ENCODE results near the gene MAML3.

The MAML3 gene

DNA sequence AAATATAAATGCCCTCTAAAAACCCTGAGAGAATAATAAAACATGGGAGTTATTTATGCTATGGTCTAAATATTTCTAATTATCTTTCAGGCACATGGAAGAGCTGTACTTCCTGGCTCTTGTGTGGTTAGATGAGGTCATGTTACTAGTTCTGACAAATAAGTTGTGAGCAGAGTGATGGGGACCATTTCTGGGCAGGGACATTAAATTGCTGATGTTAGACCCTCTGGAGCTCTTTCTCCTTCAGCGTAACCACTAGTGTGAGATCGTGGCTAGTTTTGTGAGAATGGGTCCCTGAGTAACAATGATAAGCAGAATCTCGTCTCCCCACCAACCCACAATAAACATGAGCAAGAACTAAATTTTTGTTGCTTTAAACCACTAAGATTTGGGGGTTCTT lies 108.0 kb downstream of the MAML3 start:
- no peak for DNase-seq (ENCODE audit: low read depth)

DNA sequence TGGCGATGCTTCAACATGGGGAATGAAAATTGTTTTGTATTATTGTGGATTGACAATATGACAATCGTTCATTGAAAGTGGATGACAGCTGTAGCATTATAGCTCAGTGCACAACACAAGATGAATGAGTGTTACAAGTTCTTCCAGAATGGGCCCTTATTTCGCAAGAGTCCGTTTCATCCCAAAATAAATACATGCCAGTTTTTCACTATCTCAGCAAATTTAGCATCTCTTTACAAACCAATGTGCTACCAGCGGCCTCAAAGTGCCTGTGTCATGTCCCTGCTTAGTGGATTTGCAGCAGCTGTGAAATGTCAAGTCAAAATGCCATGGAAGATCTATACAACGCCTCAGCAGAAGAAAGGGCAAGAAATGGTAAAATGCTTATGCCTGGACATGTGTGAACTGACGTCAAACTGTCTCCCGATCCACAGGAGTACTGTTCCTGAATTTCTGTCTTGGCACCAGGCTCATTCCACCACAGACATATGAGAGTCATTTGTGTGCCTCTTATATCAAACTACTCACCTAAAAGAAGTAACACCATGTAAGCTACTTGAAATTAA lies 109.6 kb downstream of the MAML3 start:
- DNase-seq (ENCODE audit: low read depth) = no peak

DNA sequence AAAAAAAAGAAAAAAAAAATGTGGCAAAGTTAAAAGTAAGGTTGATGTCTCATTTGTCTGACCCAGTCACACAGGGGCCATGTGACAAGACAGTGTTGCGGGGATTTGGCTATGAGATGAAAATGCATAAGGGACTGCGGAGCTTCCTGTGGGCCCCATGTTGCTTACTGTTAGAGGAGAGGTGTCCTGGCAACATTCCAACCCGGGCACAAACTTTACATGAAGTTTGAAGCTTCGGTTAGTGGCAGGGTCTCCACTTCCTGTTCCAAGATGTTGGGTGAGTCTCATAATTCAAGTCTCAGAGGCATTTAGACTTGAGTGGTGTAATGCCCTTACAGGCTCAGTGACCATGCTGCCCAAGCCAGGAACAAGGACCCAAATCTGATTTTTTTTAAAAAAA lies 111.3 kb downstream of the MAML3 start:
- no peak for DNase-seq (ENCODE audit: low read depth)

DNA sequence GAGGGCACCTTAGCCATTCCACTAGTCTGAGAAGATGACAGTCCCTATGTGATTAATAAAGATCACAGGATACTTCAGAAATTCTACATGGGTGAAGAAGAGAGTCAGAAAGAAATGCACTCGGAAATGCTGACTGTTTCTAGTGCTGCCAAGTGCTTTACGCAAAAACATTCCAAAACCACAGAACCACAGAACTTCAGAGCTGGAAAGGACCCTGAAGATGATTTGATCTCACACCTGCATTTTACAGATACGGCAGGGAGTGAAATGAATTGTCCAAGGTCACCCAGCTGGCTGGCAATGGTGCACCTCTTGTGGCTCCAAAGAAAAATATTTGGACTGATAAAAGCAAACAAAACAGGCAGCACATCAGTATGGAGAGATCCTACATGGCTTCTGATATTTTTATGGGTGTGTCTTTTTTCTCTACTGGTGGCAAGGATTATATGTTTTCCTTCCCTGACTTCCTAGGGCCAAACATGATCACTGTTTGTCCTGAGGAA lies 115.9 kb downstream of the MAML3 start:
- DNase-seq (ENCODE audit: low read depth) = no peak

DNA sequence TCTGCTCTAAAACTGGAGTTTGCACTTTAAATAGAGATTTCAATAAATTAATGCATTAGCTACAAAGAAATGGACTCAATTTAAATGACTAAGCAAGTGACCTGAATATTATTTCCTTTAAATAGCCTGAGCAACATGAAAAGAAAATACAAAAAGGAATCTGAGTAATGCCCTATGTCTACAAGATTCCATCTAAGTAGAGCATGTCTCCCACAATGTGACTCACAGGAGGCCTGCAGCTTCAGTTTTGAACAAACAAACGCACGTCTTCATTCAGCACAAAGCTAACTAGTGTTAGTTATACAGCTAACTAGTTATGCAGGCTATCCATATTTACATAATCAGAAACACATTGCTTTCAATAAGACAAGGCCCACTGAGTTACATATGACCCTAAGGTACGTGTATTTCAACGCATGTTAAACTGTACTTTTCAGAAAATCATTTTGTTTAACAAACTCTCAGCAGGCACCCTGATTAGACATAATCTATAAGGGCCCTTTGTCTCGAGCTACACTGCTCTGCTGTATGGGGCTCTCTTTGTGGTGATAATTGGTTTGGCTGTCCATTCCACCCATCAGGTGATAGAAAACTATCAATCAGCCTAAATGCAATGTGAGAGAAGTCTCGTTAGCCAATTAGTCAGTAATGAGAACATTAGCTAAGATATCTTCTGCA lies 116.5 kb downstream of the MAML3 start:
- peak; percentile 56 for DNase-seq (ENCODE audit: low read depth)

DNA sequence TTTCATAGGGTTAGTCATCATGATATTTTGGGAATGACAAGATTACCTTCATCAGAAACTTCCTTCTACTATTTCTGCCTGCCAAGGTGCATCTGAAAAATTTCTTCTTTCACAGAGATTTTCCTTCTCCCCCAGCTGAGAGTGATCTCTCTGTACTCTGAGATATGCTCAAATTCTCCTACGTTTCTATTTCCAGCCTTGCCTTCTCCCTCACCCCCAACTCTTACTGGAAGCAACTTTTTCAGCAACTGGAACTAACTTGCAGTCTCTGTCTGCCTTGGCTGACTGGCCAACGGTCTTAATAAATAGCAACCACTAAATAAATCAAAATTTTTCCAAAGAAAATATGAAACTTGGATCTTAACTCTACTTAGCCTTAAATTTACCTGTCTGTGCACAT lies 122.3 kb downstream of the MAML3 start:
- no peak for DNase-seq (ENCODE audit: low read depth)

DNA sequence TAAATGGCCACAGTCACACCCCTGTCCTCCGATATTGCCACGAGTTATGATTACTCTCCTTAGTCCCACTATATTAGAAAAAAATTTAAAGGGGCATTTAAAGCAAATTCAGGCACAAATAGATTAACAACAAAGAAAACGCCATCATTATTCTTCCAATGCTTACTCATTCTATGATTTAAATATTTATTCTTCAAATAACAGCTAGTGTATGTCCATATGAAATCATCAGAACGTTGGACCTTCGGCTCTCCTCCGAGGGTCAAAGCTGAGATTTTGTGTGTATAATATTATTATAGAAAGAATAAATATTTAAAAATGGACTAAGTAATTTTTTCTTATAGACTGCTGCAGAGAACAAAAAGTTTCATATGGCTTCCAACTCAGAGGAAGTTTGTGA lies 122.9 kb downstream of the MAML3 start:
- DNase-seq (ENCODE audit: low read depth) = no peak

DNA sequence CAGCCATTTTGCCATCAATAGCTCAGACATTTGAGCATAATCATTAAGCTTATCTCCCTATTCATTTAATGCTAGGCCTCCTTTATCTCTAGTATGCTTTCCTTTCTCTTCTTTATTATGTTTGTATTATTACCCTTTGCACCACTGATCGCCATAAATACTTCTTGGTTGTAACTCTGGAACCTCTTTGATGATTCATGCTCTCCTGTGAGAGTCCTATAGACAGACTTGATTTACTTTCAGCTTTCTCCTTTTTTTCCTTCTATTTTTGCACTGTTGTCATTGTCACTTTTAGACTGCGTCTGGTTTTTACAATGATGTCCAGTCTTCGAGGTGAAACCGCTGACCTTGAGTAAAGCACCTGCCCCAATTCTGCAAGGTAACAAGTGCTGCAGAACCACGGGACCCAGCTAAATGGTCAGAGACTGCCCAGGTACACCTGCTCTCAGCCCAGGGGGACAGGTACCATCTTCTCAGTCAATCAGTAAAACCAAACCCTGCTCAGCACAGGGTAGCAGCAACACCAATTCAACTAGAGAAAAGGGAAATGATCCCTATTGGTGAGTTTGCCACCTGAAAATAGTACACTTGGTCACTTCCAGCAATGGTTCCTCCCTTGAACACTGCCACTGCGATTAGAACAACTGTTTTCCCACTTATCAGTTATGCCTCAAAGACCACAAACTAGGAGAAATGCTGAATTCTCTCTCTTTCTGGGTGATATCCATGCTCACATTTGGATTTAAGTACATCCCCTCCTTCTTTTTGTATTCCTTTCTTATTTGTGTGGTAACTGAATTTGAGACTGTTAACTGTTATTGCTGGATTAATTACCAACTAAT lies 125.1 kb downstream of the MAML3 start:
- DNase-seq (ENCODE audit: low read depth) = no peak

DNA sequence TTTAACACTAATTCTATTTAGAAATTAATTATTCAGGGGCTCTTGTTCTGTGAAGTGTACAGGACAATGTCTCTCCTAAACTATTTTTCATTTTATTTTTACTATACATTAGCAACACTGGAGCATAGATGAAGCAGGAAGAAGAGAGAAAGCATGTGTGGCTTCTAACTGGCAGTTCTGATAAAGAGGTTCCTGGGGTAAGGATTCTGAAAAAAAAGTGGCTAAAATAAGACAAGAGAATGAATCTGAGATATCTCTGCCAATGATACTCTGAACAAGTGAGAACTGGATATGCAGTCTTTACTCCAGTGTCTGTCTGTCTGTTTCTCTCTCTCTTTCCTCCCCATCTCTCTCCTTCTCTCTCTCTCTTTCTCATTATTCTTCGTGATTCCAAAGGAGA lies 125.9 kb downstream of the MAML3 start:
- DNase-seq (ENCODE audit: low read depth) = no peak

DNA sequence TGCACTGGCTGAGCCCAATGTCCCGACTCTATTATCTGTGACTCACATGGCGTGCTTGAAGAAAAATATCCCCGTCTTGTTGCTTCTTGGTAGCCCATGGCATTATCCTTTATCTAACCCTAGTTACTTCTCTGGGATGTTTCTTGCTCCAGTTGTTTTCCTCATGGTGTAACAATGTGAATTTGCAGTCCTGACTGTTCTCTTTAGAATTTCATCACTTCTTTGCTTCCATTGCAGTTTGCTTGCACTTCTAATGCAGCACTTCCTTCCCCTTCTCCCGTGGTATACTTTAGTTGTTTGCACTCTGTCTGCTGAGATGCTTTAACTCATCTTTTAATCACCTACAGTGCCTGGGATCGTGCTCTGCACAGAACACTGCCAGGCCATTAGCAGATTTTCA lies 126.9 kb downstream of the MAML3 start:
- no peak for DNase-seq (ENCODE audit: low read depth)

DNA sequence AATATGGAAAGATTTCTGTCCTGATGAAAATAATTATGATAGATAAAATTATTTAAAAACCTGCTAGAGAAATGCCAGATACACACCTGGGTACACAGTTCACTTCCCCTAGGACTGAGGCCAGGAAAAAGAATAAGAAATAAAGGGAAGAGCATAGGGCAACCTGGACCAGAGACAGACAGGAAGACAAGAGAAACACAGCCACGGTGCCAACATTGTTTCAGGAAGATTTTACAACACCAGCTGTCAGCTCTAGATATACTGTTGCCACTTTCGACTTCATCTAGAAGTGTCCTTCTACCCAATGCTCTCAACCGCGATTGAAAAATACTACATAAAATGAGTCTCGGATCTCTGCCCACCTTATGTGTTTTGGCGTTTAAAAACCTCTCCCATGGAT lies 128.5 kb downstream of the MAML3 start:
- no peak for DNase-seq (ENCODE audit: low read depth)

DNA sequence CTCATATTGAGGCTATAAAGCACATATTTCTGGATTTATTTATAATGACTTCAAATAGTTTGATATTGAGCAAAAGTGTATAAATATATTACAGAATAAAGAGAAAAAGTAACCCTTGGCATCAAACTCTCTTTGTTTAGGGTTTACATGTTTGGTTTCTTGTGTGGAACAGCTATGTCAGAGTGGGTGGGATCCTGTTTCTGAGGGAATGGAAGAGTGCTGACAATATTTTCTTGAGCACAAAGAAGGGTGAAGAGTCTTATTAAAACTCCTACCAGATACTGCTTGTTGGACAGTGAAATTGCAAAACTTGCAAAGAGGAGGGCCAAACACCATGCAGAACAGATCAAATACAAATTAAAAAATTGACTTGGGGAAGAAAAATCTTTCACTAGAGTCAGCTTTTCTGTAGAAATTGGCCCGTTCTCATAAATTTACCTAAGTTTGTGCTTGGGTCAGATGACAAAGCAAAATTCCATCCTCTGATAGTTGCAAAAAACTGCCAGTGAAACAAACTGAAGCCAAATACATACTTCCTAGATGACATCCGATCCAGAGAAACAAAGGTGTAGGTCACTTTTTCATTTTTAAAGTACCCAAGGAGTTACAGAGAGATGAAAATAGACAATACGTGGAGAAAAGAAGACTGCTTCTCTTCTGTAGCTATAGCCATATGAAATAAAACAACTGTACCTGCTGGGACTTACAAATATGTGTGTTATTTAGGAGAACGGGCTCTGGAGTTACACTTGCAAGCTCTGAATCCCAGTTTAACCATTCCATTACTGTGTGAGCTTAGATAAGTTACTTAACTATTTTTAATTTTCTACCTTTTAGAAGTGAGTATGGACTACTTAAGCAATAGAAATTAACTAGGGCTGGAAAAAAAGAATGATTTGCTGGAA lies 133.3 kb downstream of the MAML3 start:
- DNase-seq (ENCODE audit: low read depth) = no peak

DNA sequence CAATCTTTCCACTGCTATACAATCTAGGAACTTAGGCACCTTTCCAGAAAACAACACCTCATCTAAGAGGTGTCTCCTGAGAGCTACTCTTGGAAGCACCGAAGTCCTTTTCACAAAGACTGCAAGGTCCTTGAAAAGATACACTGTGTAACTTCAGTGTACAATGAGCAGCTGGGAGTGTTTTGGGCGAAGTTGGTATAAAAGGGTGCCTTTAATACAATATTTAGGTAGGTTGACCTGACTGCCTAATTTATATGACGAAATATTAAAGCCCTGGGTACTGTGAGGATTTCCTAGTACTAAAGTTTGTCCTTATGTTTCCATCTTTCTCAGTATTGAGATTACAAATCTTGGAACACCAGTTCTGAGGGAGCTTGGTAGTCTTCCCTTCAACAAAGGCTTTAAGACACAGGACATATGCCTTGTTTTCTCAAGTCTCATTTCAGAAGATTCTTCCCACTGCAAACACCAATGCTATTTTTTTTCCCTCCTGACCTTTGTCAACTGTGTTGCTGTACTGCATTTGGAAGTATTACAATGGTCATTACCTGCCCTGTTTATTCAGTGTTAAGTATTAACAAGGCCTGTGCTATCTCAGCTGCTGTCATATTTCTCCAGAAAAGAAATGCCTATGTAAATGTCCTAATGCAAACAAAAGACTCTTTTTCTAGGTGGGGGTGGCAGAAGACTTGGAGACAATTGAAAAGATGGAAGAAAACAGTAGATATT lies 134.2 kb downstream of the MAML3 start:
- DNase-seq (ENCODE audit: low read depth) = no peak

DNA sequence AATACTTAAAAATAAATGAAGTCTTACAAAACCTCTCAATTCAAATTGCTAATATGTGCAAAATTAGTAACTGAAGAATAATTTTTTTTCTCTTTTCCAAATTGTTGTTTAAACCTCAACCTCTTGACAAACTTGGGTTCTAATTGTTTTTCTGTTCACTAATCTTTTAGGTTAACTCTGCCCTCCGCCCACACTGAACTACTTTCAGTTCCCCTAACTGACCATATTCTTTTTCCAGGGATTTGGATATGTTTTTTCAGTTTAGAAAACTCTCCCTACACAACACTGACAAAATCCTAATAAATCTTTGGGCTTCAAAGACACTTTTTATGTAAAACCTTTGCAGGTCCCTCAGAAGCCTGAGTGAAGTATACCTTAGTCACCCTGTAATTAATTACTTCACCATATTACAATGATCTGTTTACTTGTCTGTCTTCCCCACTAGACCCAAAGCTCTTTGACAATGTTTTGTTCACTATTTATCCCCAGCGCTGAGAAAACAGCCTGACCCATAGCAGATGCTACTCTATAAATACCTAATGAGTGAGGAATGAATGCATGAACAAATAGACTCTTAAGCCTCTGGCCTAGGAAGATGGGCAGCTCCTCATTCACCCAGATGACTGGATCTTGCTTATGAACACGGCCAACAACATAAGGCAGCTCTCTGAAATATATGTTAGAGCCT lies 134.9 kb downstream of the MAML3 start:
- no peak for DNase-seq (ENCODE audit: low read depth)

DNA sequence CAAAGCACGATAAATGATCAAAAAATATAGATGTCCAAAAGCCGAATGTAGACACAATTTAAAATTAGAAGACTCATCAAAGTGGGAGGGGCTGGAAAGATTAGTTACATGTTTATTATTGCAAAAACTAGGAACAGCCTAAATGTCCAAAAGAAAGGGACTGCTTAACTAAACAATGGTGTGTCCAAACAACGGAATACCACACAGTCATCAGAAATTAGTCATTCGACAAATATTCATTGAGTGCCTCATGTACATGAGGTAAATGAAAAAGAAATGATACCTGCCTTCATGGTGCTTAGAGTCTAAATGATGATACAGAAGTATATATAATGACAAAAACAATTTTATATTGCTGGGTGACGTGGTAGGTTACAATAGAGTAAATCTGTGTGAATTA lies 139.7 kb downstream of the MAML3 start:
- no peak for DNase-seq (ENCODE audit: low read depth)

DNA sequence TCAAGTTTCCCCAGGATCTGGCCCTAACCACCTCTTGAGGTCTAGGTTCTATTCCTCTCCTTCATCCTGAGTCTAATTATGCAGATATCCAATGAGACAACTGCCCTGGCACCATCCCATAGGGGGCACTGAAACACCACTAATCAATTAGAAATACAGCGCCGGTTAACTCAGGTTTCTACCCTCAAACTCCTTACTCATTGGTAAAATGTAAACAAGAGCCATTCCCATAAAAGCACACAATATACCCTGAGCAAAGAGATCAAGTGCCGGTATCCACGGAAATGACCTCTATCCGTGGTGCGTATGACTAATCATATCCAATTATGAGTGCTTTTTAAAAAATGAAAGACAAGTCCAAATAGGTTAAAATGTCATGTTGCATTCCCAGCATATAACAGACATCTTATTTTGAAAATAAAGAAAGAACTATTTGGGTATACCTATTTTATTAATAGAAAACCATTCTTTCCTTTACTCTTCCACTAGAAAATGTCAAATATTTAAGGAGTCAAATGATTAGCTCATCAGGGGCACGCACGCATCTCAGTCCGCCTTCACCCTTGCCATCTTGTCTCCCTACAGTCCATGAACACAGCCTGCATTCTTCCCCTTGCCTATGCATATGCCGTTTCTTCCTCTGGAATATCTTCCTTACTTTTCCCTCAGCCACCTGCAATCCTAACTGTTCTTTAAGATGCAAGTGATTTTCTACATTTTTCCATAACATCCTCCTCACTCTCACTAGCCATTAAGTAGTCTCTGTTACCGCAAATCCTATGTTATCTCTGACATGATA lies 141.1 kb downstream of the MAML3 start:
- DNase-seq (ENCODE audit: low read depth) = no peak

DNA sequence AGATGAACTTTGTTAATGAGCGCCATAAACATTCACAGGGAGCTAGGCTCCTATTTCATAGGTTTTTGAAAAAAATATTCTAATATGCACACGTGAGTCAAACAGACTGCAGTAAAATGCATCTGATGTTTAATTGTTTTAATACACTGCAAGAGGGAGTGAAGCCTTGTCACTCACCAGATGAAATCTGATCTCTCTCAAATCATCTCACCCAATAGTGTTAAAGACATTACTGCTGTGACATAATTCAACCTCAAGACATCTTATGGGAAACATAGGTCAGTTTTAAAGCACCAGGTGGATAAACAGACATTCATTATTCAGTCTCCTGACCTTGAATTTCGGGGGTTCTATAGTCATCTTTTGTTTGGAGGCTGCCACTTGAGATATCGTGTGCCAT lies 148.3 kb downstream of the MAML3 start:
- no peak for DNase-seq (ENCODE audit: low read depth)

DNA sequence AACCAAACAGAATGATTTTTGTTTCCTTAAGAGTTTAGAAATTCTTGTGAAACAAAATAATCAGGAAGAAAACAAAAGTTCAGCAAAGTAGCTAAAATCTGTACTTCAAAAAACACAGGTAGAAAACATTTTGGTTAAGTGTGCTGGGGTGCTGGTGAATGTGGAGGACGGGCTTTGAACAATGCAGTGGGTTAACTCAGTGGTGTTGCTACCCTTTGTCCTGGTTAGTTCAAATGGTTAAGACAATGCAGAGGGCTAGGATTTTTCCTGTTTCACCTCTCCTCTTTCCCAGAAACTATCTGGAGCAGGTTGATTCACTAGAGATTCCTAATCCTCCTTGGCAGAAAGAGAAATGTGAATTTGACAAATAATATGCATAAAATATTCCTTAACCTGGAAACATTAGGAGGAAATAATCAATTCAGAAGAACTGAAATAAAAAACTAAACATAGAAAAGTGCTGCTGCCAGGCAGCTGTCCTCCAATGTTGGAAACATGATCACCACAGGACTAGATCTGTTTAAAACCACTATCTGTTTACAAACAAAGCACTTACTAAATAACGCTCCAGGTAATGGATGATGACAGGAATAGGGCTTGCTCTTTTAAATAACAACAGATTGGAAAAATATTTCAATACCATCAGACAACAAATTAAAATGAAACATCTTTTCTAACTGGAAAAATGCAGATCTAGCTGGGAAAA lies 148.9 kb downstream of the MAML3 start:
- DNase-seq (ENCODE audit: low read depth) = no peak

DNA sequence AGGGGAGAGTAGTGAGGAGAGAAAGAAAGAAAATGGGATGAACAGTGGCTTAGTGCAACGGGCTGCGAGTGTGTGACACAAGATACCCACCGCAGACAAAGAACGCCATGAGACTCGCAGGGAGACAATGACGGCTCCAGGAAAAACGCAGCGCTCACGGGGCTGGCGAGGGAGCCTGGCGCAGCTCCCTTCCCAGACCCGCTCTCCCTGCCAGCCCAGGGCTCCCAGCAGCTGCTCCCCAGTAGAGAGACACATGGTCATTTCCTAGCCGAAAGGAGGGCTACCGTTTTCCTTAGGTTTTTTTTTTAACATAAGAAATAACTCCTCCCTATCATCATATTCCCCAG lies 149.5 kb downstream of the MAML3 start:
- no peak for DNase-seq (ENCODE audit: low read depth)

All from GM04503 (cell line).